HEK293 (cell line): Measurements from ENCODE around the gene MAML3.

Experiments used
- CTCF ChIA-PET: fragments of 350-600 bp; formaldehyde crosslinking; extraction: SDS; loops from one replicate; lab custom pipeline; 2021; ENCODE audit warnings: antibody characterized with exemption; lab: Yijun Ruan, JAX
- POLR2A ChIA-PET: fragments of 300-600 bp; formaldehyde crosslinking; extraction: SDS; loops from one replicate; lab custom pipeline; 2020; ENCODE audit warnings: antibody characterized with exemption, inconsistent platforms; lab: Yijun Ruan, JAX
- H3K27ac ChIP-seq: fragments of 200-500 bp; sonication (Bioruptor generic); 2 replicates; pipeline ENCODE4 v1.5.1; 2014; ENCODE audit warnings: low read depth, low read length, control low read depth, inconsistent platforms; ENCODE audit errors: extremely low read depth
- H3K36me3 ChIP-seq, 2 experiments: fragments of 200-500 bp in 1 of 2; sonication (Bioruptor generic) in 1 of 2; 1 replicate in 1 of 2; 2 replicates in 1 of 2; pipeline ENCODE4 v1.5.1; 2014 to 2017; ENCODE audit warnings: inconsistent platforms in 2 of 2, low read length in 2 of 2; ENCODE audit not compliant: control insufficient read depth in 2 of 2, insufficient read depth in 1 of 2
- H3K4me1 ChIP-seq: fragments of 200-500 bp; sonication (Bioruptor generic); 2 replicates; pipeline ENCODE4 v1.5.1; 2014; ENCODE audit warnings: mild to moderate bottlenecking, low read length, inconsistent platforms; ENCODE audit not compliant: control insufficient read depth, insufficient read depth
- H3K4me3 ChIP-seq: 2 replicates; pipeline ENCODE4 v1.5.1; 2011; ENCODE audit warnings: low read depth, mild to moderate bottlenecking, control low read depth, low read length, moderate library complexity
- H3K9me3 ChIP-seq: fragments of 200-500 bp; sonication (Bioruptor generic); 2 replicates; pipeline ENCODE4 v1.5.1; 2014; ENCODE audit warnings: low read depth, low read length, inconsistent platforms; ENCODE audit not compliant: control insufficient read depth, insufficient read depth
- GLI4 ChIP-seq: fragments of 450-650 bp; formaldehyde crosslinking; IDR thresholded peaks from 2 replicates; pipeline ENCODE4 v1.5.1; 2016; ENCODE audit warnings: missing biosample characterization, missing genetic modification characterization
- REPIN1 ChIP-seq: fragments of 450-650 bp; formaldehyde crosslinking; IDR thresholded peaks from 2 replicates; pipeline ENCODE4 v1.5.1; 2017; ENCODE audit warnings: missing biosample characterization, missing genetic modification characterization, low read depth
- TCF7L2 ChIP-seq: IDR thresholded peaks from 2 replicates; pipeline ENCODE4 v1.6.1; 2011; ENCODE audit warnings: low read depth, mild to moderate bottlenecking, inconsistent platforms, low read length, moderate library complexity, borderline replicate concordance
- TRIM28 ChIP-seq: IDR thresholded peaks from 2 replicates; pipeline ENCODE4 v1.6.1; 2011; ENCODE audit warnings: low read length, control low read depth, borderline replicate concordance
- ZBTB1 ChIP-seq: fragments of 450-650 bp; formaldehyde crosslinking; IDR thresholded peaks from 2 replicates; pipeline ENCODE4 v1.5.1; 2016; ENCODE audit warnings: missing biosample characterization, missing genetic modification characterization
- ZFP41 ChIP-seq: fragments of 450-650 bp; formaldehyde crosslinking; IDR thresholded peaks from 2 replicates; pipeline ENCODE4 v1.5.1; 2016; ENCODE audit warnings: missing biosample characterization, missing genetic modification characterization, borderline replicate concordance
- ZNF132 ChIP-seq: fragments of 450-650 bp; formaldehyde crosslinking; IDR thresholded peaks from 2 replicates; pipeline ENCODE4 v1.5.1; 2017; ENCODE audit warnings: missing biosample characterization, missing genetic modification characterization, borderline replicate concordance
- ZNF146 ChIP-seq: fragments of 450-650 bp; formaldehyde crosslinking; IDR thresholded peaks from 2 replicates; pipeline ENCODE4 v1.5.1; 2016; ENCODE audit warnings: missing biosample characterization, missing genetic modification characterization
- ZNF175 ChIP-seq: fragments of 450-650 bp; formaldehyde crosslinking; IDR thresholded peaks from 2 replicates; pipeline ENCODE4 v1.5.1; 2016; ENCODE audit warnings: missing biosample characterization, missing genetic modification characterization
- ZNF19 ChIP-seq: fragments of 450-650 bp; formaldehyde crosslinking; IDR thresholded peaks from 2 replicates; pipeline ENCODE4; 2016; ENCODE audit warnings: missing biosample characterization, missing genetic modification characterization, low read depth
- ZNF274 ChIP-seq, 2 experiments: fragments of 200-500 bp in 1 of 2; fragments of 450-650 bp in 1 of 2; sonication (Bioruptor generic) in 1 of 2; formaldehyde crosslinking in 1 of 2; IDR thresholded peaks; 2 replicates each; pipeline versions ENCODE4 v1.5.1 to v1.6.1; 2014 to 2016; ENCODE audit warnings: borderline replicate concordance in 1 of 2, inconsistent platforms in 1 of 2, low read length in 1 of 2, missing biosample characterization in 1 of 2, missing genetic modification characterization in 1 of 2
- ZNF302 ChIP-seq: fragments of 450-650 bp; formaldehyde crosslinking; IDR thresholded peaks from 2 replicates; pipeline ENCODE4 v1.5.1; 2016; ENCODE audit warnings: missing biosample characterization, missing genetic modification characterization, low read depth
- ZNF354C ChIP-seq: fragments of 450-650 bp; formaldehyde crosslinking; IDR thresholded peaks from 2 replicates; pipeline ENCODE4 v1.5.1; 2016; ENCODE audit warnings: missing biosample characterization, missing genetic modification characterization, low read depth, borderline replicate concordance
- ZNF521 ChIP-seq: fragments of 450-650 bp; formaldehyde crosslinking; IDR thresholded peaks from 2 replicates; pipeline ENCODE4 v1.5.1; 2017; ENCODE audit warnings: missing biosample characterization, mild to moderate bottlenecking, missing genetic modification characterization
- ZNF544 ChIP-seq: fragments of 450-650 bp; formaldehyde crosslinking; IDR thresholded peaks from 2 replicates; pipeline ENCODE4 v1.5.0; 2017; ENCODE audit warnings: missing biosample characterization, missing genetic modification characterization
- ZNF549 ChIP-seq: fragments of 450-650 bp; IDR thresholded peaks from 2 replicates; pipeline ENCODE4 v1.5.1; 2018; ENCODE audit warnings: missing biosample characterization, missing genetic modification characterization, mild to moderate bottlenecking, inconsistent platforms, moderate library complexity
- ZNF558 ChIP-seq: fragments of 450-650 bp; formaldehyde crosslinking; IDR thresholded peaks from 2 replicates; pipeline ENCODE4 v1.5.1; 2016; ENCODE audit warnings: missing biosample characterization, missing genetic modification characterization
- ZNF560 ChIP-seq: fragments of 450-650 bp; formaldehyde crosslinking; IDR thresholded peaks from 2 replicates; pipeline ENCODE4 v1.5.1; 2017; ENCODE audit warnings: missing biosample characterization, missing genetic modification characterization, borderline replicate concordance
- ZNF624 ChIP-seq: fragments of 450-650 bp; formaldehyde crosslinking; IDR thresholded peaks from 2 replicates; pipeline ENCODE4 v1.5.1; 2017; ENCODE audit warnings: missing biosample characterization, missing genetic modification characterization
- ZNF701 ChIP-seq: fragments of 450-650 bp; formaldehyde crosslinking; IDR thresholded peaks from 2 replicates; pipeline ENCODE4 v1.5.1; 2016; ENCODE audit warnings: missing biosample characterization, missing genetic modification characterization
- ZNF777 ChIP-seq: fragments of 450-650 bp; formaldehyde crosslinking; IDR thresholded peaks from 2 replicates; pipeline ENCODE4 v1.5.1; 2017; ENCODE audit warnings: missing biosample characterization, missing genetic modification characterization, borderline replicate concordance
- ZNF830 ChIP-seq: fragments of 450-650 bp; IDR thresholded peaks from 2 replicates; pipeline ENCODE4 v1.5.0; 2018; ENCODE audit warnings: missing biosample characterization, missing genetic modification characterization, low read depth, mild to moderate bottlenecking, moderate library complexity
- ZSCAN23 ChIP-seq: fragments of 450-650 bp; formaldehyde crosslinking; IDR thresholded peaks from 2 replicates; pipeline ENCODE4 v1.5.1; 2016; ENCODE audit warnings: missing biosample characterization, missing genetic modification characterization
- ZSCAN30 ChIP-seq: fragments of 450-650 bp; IDR thresholded peaks from 2 replicates; pipeline ENCODE4 v1.5.1; 2018; ENCODE audit warnings: missing biosample characterization, mild to moderate bottlenecking, missing genetic modification characterization, moderate library complexity

The MAML3 gene

GRCh38 chr4:139865537-139865936 lies 288.4 kb downstream of the MAML3 start:
- ChIA-PET CTCF (no interaction called here), POLR2A (no interaction called here)
- TF ChIP-seq ZNF558 (tag by site-specific recombination) = no peak
- no peak for TF ChIP-seq ZNF274 (IDR thresholded peaks at IDR 0.05; ENCODE audit: low read length)
- no peak for TF ChIP-seq ZNF274 (tag by site-specific recombination; IDR thresholded peaks at IDR 0.05; ENCODE audit: borderline replicate concordance)
- TF ChIP-seq ZNF354C = no peak
- Histone ChIP-seq H3K4me1 (no peaks in the 10 kb centered on the region), H3K36me3 (no peaks in the 10 kb centered on the region), H3K4me3 (no peak overlapping the region), H3K27ac (no peak overlapping the region), H3K9me3 (no peaks in the 10 kb centered on the region)

DNA sequence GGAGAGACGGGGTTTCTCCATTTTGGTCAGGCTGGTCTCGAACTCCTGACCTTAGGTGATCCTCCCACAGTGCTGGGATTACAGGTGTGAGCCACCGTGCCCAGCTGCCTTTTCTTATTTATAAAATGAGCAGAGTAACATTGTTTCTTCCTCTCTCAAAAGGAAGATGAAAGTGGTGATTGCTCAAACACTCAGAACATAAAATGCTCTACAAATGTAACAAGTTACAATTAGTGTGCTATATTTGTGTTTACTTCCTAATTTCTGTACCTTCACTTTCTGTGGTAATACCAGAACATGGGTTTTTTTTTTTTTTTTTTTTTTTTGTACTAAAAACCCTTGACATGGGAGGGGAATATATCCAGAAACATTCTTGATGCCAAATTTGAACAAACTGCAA lies 290.5 kb downstream of the MAML3 start:
- POLR2A ChIA-PET = no interaction called here
- CTCF ChIA-PET = no interaction called here

GRCh38 chr4:139861471-139861870 lies 292.5 kb downstream of the MAML3 start:
- CTCF ChIA-PET = no interaction called here
- no peak for TF ChIP-seq ZNF544 (tag by site-specific recombination)
- no peak for TF ChIP-seq ZNF146 (tag by site-specific recombination)
- no peak for TF ChIP-seq ZFP41 (tag by site-specific recombination)
- no peak for TF ChIP-seq ZNF701 (tag by site-specific recombination)
- no peak for TF ChIP-seq GLI4
- no peak for TF ChIP-seq ZSCAN23 (tag by site-specific recombination)
- TF ChIP-seq ZNF19 (tag by site-specific recombination) = no peak

More for the DNA sequence above, 290.5 kb downstream of the MAML3 start:
- H3K27ac ChIP-seq = no peak overlapping the region
- TF ChIP-seq ZNF302 (tag by site-specific recombination) = no peak
- no peaks in the 10 kb centered on the region for H3K9me3 ChIP-seq
- H3K36me3 ChIP-seq = no peaks in the 10 kb centered on the region
- H3K4me3 ChIP-seq = no peak overlapping the region
- no peaks in the 10 kb centered on the region for H3K4me1 ChIP-seq

DNA sequence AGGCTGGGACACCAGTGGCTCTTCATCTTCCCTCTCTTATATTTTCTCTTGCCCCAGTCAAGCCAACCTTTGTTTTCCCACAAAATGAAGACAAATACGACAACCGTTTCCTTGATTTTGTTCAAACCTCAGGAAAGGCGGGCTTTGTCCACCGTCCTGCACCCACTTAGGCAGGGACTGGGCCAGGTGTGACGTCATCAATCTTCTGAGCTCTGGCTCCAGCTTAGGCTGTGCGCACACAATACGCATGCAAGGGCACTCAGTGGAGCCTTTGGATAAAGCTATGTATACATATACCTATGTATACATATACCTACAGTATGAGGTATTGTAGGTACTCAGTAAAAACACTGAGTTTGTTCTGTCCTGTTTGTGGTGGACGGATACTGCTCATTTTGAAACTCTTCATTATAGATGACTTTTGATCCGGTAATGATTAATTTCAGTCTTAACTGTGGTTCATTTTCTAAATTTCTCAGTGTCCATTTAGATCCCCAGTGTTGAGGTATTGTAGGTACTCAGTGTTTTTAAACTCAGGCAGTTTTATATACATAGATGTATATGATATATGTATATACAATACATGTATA lies 293.5 kb downstream of the MAML3 start:
- Histone ChIP-seq H3K27ac (no peak overlapping the region), H3K36me3 (no peaks in the 10 kb centered on the region), H3K4me3 (no peak overlapping the region), H3K9me3 (no peaks in the 10 kb centered on the region), H3K4me1 (no peaks in the 10 kb centered on the region)
- CTCF ChIA-PET = no interaction called here
- POLR2A ChIA-PET = no interaction called here
- TF ChIP-seq TRIM28 (no peak), ZNF830 (tag by site-specific recombination) (no peak)

More at GRCh38 chr4:139861471-139861870, 292.5 kb downstream of the MAML3 start:
- Histone ChIP-seq H3K27ac (no peak overlapping the region), H3K36me3 (no peaks in the 10 kb centered on the region), H3K4me1 (no peaks in the 10 kb centered on the region), H3K9me3 (no peaks in the 10 kb centered on the region), H3K4me3 (no peak overlapping the region)
- POLR2A ChIA-PET = no interaction called here

DNA sequence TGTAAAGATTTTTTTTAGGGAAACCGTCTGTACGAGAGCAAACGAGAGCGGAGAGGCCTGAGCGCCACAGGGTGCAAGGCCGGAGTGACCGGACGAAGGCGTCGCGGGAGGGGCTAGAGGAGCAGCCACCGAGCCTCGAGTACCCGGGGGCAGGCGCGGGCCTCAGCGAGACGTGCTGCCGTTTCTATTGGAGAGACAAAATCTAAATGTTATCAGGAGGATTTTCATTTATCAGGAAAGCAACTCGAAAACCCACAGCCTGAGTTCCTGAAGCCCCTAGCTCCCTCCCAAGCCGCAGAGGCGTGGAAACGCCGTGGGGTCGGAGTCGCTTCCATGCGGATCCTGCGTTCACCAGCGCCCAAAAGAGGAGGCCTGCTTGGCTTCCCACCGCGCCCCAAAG lies 294.1 kb downstream of the MAML3 start:
- Histone ChIP-seq H3K4me3 (no peak overlapping the region), H3K4me1 (no peaks in the 10 kb centered on the region), H3K36me3 (no peaks in the 10 kb centered on the region), H3K9me3 (no peaks in the 10 kb centered on the region), H3K27ac (no peak overlapping the region)
- ChIA-PET CTCF (no interaction called here), POLR2A (no interaction called here)
- TF ChIP-seq ZNF544 (tag by site-specific recombination) (no peak), ZNF560 (tag by site-specific recombination) (no peak), ZNF132 (no peak), ZSCAN30 (no peak), REPIN1 (tag by site-specific recombination) (no peak), ZNF521 (no peak), ZNF777 (tag by site-specific recombination) (no peak), TCF7L2 (no peak), ZNF175 (no peak), ZNF549 (tag by site-specific recombination) (no peak), ZNF624 (tag by site-specific recombination) (no peak), ZBTB1 (no peak)
